GM21717 (cell line): Measurements from ENCODE around the gene MEIOSIN.
"Not testable (repeated sequence)": the region's sequence is repeated elsewhere in the genome, so short reads cannot be mapped to it uniquely, and the experiment has no call there.

Experiments used
- ATAC-seq: cut with Tn5 transposase; IDR thresholded peaks from one replicate; pipeline ENCODE4 v1.9.1; 2021; ENCODE audit warnings: mild to moderate bottlenecking, moderate library complexity; ENCODE audit not compliant: unreplicated experiment

The MEIOSIN gene

GRCh38 chr19:45733160-45733810 is at the start of gene MEIOSIN:
Gene MEIOSIN, plus strand, starts transcription at chr19:45733439. Its CDS starts 1,938 bp downstream, at chr19:45735377.
- ATAC-seq: no peak

GRCh38 chr19:45685045-45685444 is 48.2 kb upstream of the MEIOSIN start:
- ATAC-seq: not testable (repeated sequence)

- no peak for ATAC-seq
Observed at GRCh38 chr19:45687599-45687998, 45.6 kb upstream of the MEIOSIN start.

GRCh38 chr19:45691516-45692186 is 41.6 kb upstream of the MEIOSIN start, which contains the start of gene SNRPD2:
Gene SNRPD2, minus strand, starts transcription at chr19:45691953. Its CDS starts 65 bp downstream, at chr19:45691888.
- ATAC-seq: peak; percentile 43

GRCh38 chr19:45692187-45693105 is 40.8 kb upstream of the MEIOSIN start, which contains the start of gene QPCTL:
Gene QPCTL, plus strand, starts transcription at chr19:45692666. Its CDS starts 38 bp downstream, at chr19:45692704.
- peak; percentile 75 for ATAC-seq

- ATAC-seq: no peak
Observed at GRCh38 chr19:45693106-45693788, 40.0 kb upstream of the MEIOSIN start.

- ATAC-seq: no peak
Observed at GRCh38 chr19:45701676-45702075, 31.6 kb upstream of the MEIOSIN start.

- no peak for ATAC-seq
Observed at GRCh38 chr19:45705115-45705514, 28.1 kb upstream of the MEIOSIN start.

GRCh38 chr19:45705710-45706415 is 27.4 kb upstream of the MEIOSIN start:
- ATAC-seq: no peak

- no peak for ATAC-seq
Observed at GRCh38 chr19:45710356-45711130, 22.7 kb upstream of the MEIOSIN start.

GRCh38 chr19:45711851-45712698 is 21.2 kb upstream of the MEIOSIN start:
- no peak for ATAC-seq

GRCh38 chr19:45712699-45713067 is 20.6 kb upstream of the MEIOSIN start:
- no peak for ATAC-seq

GRCh38 chr19:45713141-45713540 is 20.1 kb upstream of the MEIOSIN start:
- no peak for ATAC-seq

- no peak for ATAC-seq
Observed at GRCh38 chr19:45715139-45715538, 18.1 kb upstream of the MEIOSIN start.

GRCh38 chr19:45716359-45717130 is 16.7 kb upstream of the MEIOSIN start:
- ATAC-seq: no peak

GRCh38 chr19:45717131-45717982 is 15.9 kb upstream of the MEIOSIN start:
- peak; percentile 80 for ATAC-seq
